ENCODE measurements around the gene KAT8. TPM values are rescaled to one million over a fixed set of nuclear protein-coding genes. Genes with fewer than 3 reads are reported as not detected.

Gene KAT8
- total RNA-seq, 2 donors from 2014 or later, result 51.0 to 55.8 TPM

GRCh38 chr16:31132303-31132979 lies 15.0 kb downstream of the KAT8 start:
- H3K4me1 Mint-ChIP-seq, result peaks cover 28% of the 10 kb centered on the region
- no peak overlapping the region for H3K4me3 Mint-ChIP-seq
- no peaks in the 10 kb centered on the region for H3K9me3 Mint-ChIP-seq
- no peak overlapping the region for H3K9ac ChIP-seq (ENCODE audit: extremely low read depth, low read length, poor library complexity, severe bottlenecking)
- DNase-seq, result no peak
- no peak overlapping the region for H3K27ac ChIP-seq (ENCODE audit: low read depth, low read length)
- peaks cover 18% of the 10 kb centered on the region for H3K36me3 ChIP-seq (ENCODE audit: control insufficient read depth, insufficient read depth, low read length)
- H3K9me3 ChIP-seq (ENCODE audit: control insufficient read depth, low read length), result no peaks in the 10 kb centered on the region
- no peak for TF ChIP-seq CTCF (conservative IDR thresholded peaks at IDR 0.05)
- no peak overlapping the region for H3K27ac Mint-ChIP-seq
- H3K4me1 ChIP-seq (ENCODE audit: control insufficient read depth, insufficient read depth, low read length), result peaks cover 10% of the 10 kb centered on the region
- H3K27me3 ChIP-seq (ENCODE audit: control insufficient read depth, insufficient read depth, low read length, poor library complexity, severe bottlenecking), result no peaks in the 10 kb centered on the region
- no peaks in the 10 kb centered on the region for H3K27me3 Mint-ChIP-seq (ENCODE audit: insufficient read depth)
- no peak overlapping the region for H3K4me3 ChIP-seq (ENCODE audit: low read length)
- peaks cover 26% of the 10 kb centered on the region for H3K36me3 Mint-ChIP-seq (ENCODE audit: low read depth)
- WGBS, 2 experiments (ENCODE audit: insufficient coverage in 1 of 2, insufficient read length in 1 of 2), result 95% methylated on average over 14 to 20 of the region's 20 CpGs

GRCh38 chr16:31133046-31133501 lies 15.6 kb downstream of the KAT8 start:
- Histone ChIP-seq H3K4me3 (ENCODE audit: low read length) (no peak overlapping the region), H3K36me3 (ENCODE audit: control insufficient read depth, insufficient read depth, low read length) (peaks cover 14% of the 10 kb centered on the region), H3K9me3 (ENCODE audit: control insufficient read depth, low read length) (no peaks in the 10 kb centered on the region), H3K4me1 (ENCODE audit: control insufficient read depth, insufficient read depth, low read length) (peaks cover 10% of the 10 kb centered on the region), H3K27ac (ENCODE audit: low read depth, low read length) (no peak overlapping the region), H3K27me3 (ENCODE audit: control insufficient read depth, insufficient read depth, low read length, poor library complexity, severe bottlenecking) (no peaks in the 10 kb centered on the region), H3K9ac (ENCODE audit: extremely low read depth, low read length, poor library complexity, severe bottlenecking) (no peak overlapping the region)
- H3K4me3 Mint-ChIP-seq, result peak overlapping the region; percentile 90
- DNase-seq, result no peak
- 95 to 100% methylated on average over 1 to 6 of the region's 6 CpGs for WGBS, 2 experiments (ENCODE audit: insufficient coverage in 1 of 2, insufficient read length in 1 of 2)
- H3K27ac Mint-ChIP-seq, result peak overlapping the region; percentile 78
- H3K27me3 Mint-ChIP-seq (ENCODE audit: insufficient read depth), result no peaks in the 10 kb centered on the region
- no peak for TF ChIP-seq CTCF (conservative IDR thresholded peaks at IDR 0.05)
- peaks cover 28% of the 10 kb centered on the region for H3K4me1 Mint-ChIP-seq
- H3K36me3 Mint-ChIP-seq (ENCODE audit: low read depth), result peaks cover 21% of the 10 kb centered on the region
- no peaks in the 10 kb centered on the region for H3K9me3 Mint-ChIP-seq

- no peaks in the 10 kb centered on the region for H3K27me3 ChIP-seq (ENCODE audit: control insufficient read depth, insufficient read depth, low read length, poor library complexity, severe bottlenecking)
- no peak for TF ChIP-seq CTCF (conservative IDR thresholded peaks at IDR 0.05)
- peaks cover 14% of the 10 kb centered on the region for H3K36me3 ChIP-seq (ENCODE audit: control insufficient read depth, insufficient read depth, low read length)
- no peaks in the 10 kb centered on the region for H3K27me3 Mint-ChIP-seq (ENCODE audit: insufficient read depth)
- peaks cover 20% of the 10 kb centered on the region for H3K36me3 Mint-ChIP-seq (ENCODE audit: low read depth)
- H3K9me3 Mint-ChIP-seq, result no peaks in the 10 kb centered on the region
- peaks cover 32% of the 10 kb centered on the region for H3K4me1 Mint-ChIP-seq
- H3K4me3 Mint-ChIP-seq, result peak overlapping the region; percentile 90
- no peak for DNase-seq
- H3K4me3 ChIP-seq (ENCODE audit: low read length), result peak overlapping the region; percentile 94
- 39 to 46% methylated on average over 3 to 5 of the region's 5 CpGs for WGBS, 2 experiments (ENCODE audit: insufficient coverage in 1 of 2, insufficient read length in 1 of 2)
- H3K27ac ChIP-seq (ENCODE audit: low read depth, low read length), result no peak overlapping the region
- peak overlapping the region; percentile 96 for H3K27ac Mint-ChIP-seq
- H3K4me1 ChIP-seq (ENCODE audit: control insufficient read depth, insufficient read depth, low read length), result peaks cover 10% of the 10 kb centered on the region
- H3K9ac ChIP-seq (ENCODE audit: extremely low read depth, low read length, poor library complexity, severe bottlenecking), result peak overlapping the region; percentile 84
- no peaks in the 10 kb centered on the region for H3K9me3 ChIP-seq (ENCODE audit: control insufficient read depth, low read length)
Observed at GRCh38 chr16:31134091-31134571, 16.7 kb downstream of the KAT8 start.

Measured in endodermal cell (in vitro differentiated cells).